Testis (tissue), 3 donors: Measurements from ENCODE around the gene PRSS12. TPM values are rescaled to one million over a fixed set of nuclear protein-coding genes. Genes with fewer than 3 reads are reported as not detected.

Experiments
- DNase-seq: peaks from one replicate; pipeline ENCODE4 v3.0.0-alpha.2; 2019
- H3K27ac ChIP-seq, 2 donors: fragments of 200-600 bp; sonication (generic); one replicate each; pipeline ENCODE4 v1.5.1; 2019
- H3K27me3 ChIP-seq: fragments of 200-600 bp; sonication (generic); one replicate; pipeline ENCODE4 v1.5.1; 2019
- H3K36me3 ChIP-seq: fragments of 200-600 bp; sonication (generic); one replicate; pipeline ENCODE4 v1.5.1; 2017; ENCODE audit warnings: low read depth; ENCODE audit errors: missing control alignments
- H3K4me1 ChIP-seq: fragments of 200-600 bp; sonication (generic); one replicate; pipeline ENCODE4 v1.5.1; 2019
- H3K4me3 ChIP-seq, 2 donors: fragments of 200-600 bp; sonication (generic); one replicate each; pipeline ENCODE4 v1.5.1; 2017 to 2019
- H3K9me3 ChIP-seq: fragments of 200-600 bp; sonication (generic); one replicate; pipeline ENCODE4 v1.5.1; 2017
- POLR2A ChIP-seq: fragments of 450-650 bp; IDR thresholded peaks from one replicate; pipeline ENCODE4 v1.6.1; 2017; ENCODE audit warnings: antibody characterized with exemption, mild to moderate bottlenecking, moderate library complexity
- WGBS, 2 donors: methylation state at CpG; one replicate each; pipeline ENCODE4 v1.1.5; 2018; 5-methylcytosine and 5-hydroxymethylcytosine counted together
- intact Hi-C: fragments of 100-400 bp; cut with DNase I; formaldehyde crosslinking; loops from one replicate; pipeline ENCODE4 v1.15.1; 2023; ENCODE audit warnings: low total_unique reads
- polyA plus RNA-seq: library from polyadenylated mRNA; stranded (reverse); fragments of 350-450 nt; fragmentation: Illumina TruSeq; extraction: RNeasy Lipid Tissue Mini Kit (QIAGEN cat#74804); gene quantifications from one replicate; pipeline ENCODE4 v1.2.3, GENCODE V29; 2014; ENCODE audit warnings: low read depth, low replicate concordance; ENCODE audit not compliant: insufficient read depth
- total RNA-seq, 2 donors: library from RNA; depleted of rRNA; stranded (reverse); fragments of >200 nt; gene quantifications; one replicate each; pipeline ENCODE4 v1.2.3, GENCODE V29; 2016
- TF ChIP-seq, protein P1 (sequence below), 3 experiments: fragments of 450-650 bp in 2 of 3; fragments of 200-600 bp in 1 of 3; sonication (generic) in 1 of 3; IDR thresholded peaks; one replicate each; pipeline ENCODE4 v1.5.1; 2016 to 2019; ENCODE audit warnings: antibody characterized with exemption in 3 of 3, mild to moderate bottlenecking in 2 of 3, moderate library complexity in 1 of 3

The PRSS12 gene
- total and polyA plus RNA-seq, 3 donors from 2014 or later = 33.9 to 65.4 (median 41.5) TPM

GRCh38 chr4:118279328-118279727 is 73.5 kb downstream of the PRSS12 start:
- 7 to 8% methylated on average over 13 of the region's 13 CpGs for WGBS, 2 donors
- intact Hi-C loops = no loop called here
- Histone ChIP-seq H3K4me1 (peaks cover 5% of the 10 kb centered on the region), H3K9me3 (no peaks in the 10 kb centered on the region), H3K27ac (peak overlapping the region; percentile 84 to 95), H3K36me3 (no peaks in the 10 kb centered on the region), H3K27me3 (no peaks in the 10 kb centered on the region), H3K4me3 (peak overlapping the region; percentile 81 to 84)
- TF ChIP-seq, protein P1, sequence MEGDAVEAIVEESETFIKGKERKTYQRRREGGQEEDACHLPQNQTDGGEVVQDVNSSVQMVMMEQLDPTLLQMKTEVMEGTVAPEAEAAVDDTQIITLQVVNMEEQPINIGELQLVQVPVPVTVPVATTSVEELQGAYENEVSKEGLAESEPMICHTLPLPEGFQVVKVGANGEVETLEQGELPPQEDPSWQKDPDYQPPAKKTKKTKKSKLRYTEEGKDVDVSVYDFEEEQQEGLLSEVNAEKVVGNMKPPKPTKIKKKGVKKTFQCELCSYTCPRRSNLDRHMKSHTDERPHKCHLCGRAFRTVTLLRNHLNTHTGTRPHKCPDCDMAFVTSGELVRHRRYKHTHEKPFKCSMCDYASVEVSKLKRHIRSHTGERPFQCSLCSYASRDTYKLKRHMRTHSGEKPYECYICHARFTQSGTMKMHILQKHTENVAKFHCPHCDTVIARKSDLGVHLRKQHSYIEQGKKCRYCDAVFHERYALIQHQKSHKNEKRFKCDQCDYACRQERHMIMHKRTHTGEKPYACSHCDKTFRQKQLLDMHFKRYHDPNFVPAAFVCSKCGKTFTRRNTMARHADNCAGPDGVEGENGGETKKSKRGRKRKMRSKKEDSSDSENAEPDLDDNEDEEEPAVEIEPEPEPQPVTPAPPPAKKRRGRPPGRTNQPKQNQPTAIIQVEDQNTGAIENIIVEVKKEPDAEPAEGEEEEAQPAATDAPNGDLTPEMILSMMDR (IDR thresholded peaks at IDR 0.05) = no peak
- no peak for TF ChIP-seq POLR2A
- no peak for DNase-seq

GRCh38 chr4:118278473-118279274 is 74.1 kb downstream of the PRSS12 start:
- Histone ChIP-seq H3K4me3 (peak overlapping the region; percentile 81 to 84), H3K4me1 (peaks cover 5% of the 10 kb centered on the region), H3K9me3 (no peaks in the 10 kb centered on the region), H3K27me3 (no peaks in the 10 kb centered on the region), H3K27ac (peak overlapping the region; percentile 84 to 95), H3K36me3 (no peaks in the 10 kb centered on the region)
- intact Hi-C loops = no loop called here
- TF ChIP-seq POLR2A = peak; percentile 51
- TF ChIP-seq, protein P1 (IDR thresholded peaks at IDR 0.05) = no peak
- DNase-seq = peak; percentile 98
- 0 to 1% methylated on average over 3 to 56 of the region's 56 CpGs for WGBS, 2 donors

- Histone ChIP-seq H3K27me3 (no peaks in the 10 kb centered on the region), H3K36me3 (no peaks in the 10 kb centered on the region), H3K27ac (no peak overlapping the region), H3K4me3 (no peak overlapping the region), H3K9me3 (no peaks in the 10 kb centered on the region), H3K4me1 (peaks cover 5% of the 10 kb centered on the region)
- 74 to 87% methylated on average over 4 of the region's 4 CpGs for WGBS, 2 donors
- DNase-seq = no peak
- intact Hi-C loops = no loop called here
- TF ChIP-seq, protein P1 (IDR thresholded peaks at IDR 0.05) = no peak
- no peak for TF ChIP-seq POLR2A
Measured at GRCh38 chr4:118277243-118277642, 75.6 kb downstream of the PRSS12 start.

DNA sequence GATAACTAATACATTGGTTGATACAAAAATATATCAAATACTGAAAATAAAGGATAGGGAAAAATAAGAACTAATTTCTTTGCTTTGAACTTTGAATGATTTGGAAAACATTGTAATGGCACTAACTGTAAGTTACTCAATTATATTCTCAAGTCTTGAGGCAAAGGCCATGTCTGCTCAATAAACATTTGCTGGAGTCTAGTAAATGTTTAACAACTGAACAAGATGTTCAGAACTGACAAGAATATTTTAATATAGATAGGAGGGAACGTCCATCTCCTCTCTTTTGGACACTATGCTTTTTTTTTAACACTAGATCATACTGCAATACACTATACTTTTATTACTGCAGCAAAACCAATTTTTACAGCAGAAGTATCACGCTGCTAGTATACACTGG is 76.2 kb downstream of the PRSS12 start:
- intact Hi-C loops = no loop called here
- H3K27ac ChIP-seq = no peak overlapping the region
- no peaks in the 10 kb centered on the region for H3K36me3 ChIP-seq
- H3K9me3 ChIP-seq = no peaks in the 10 kb centered on the region
- WGBS, 2 donors = 45 to 56% methylated on average over 2 of the region's 2 CpGs
- DNase-seq = no peak
- H3K4me3 ChIP-seq = no peak overlapping the region
- peaks cover 5% of the 10 kb centered on the region for H3K4me1 ChIP-seq
- TF ChIP-seq POLR2A = no peak
- TF ChIP-seq, protein P1 (IDR thresholded peaks at IDR 0.05) = no peak
- H3K27me3 ChIP-seq = no peaks in the 10 kb centered on the region

- DNase-seq = no peak
- H3K4me1 ChIP-seq = no peaks in the 10 kb centered on the region
- H3K27ac ChIP-seq = no peak overlapping the region
- H3K9me3 ChIP-seq = no peaks in the 10 kb centered on the region
- intact Hi-C loops = no loop called here
- no peaks in the 10 kb centered on the region for H3K36me3 ChIP-seq
- H3K4me3 ChIP-seq = no peak overlapping the region
- no peak for TF ChIP-seq POLR2A
- TF ChIP-seq, protein P1 (IDR thresholded peaks at IDR 0.05) = no peak
- no peaks in the 10 kb centered on the region for H3K27me3 ChIP-seq
- 95% methylated on average over 1 of the region's 1 CpG for WGBS, 2 donors
Measured at GRCh38 chr4:118273642-118274041, 79.2 kb downstream of the PRSS12 start.
